A549 (cell line): Measurements from ENCODE around the gene ANKRD17. TPM values are rescaled to one million over a fixed set of nuclear protein-coding genes. Genes with fewer than 3 reads are reported as not detected.
A peak's percentile ranks its signal among the peaks of the same experiment; 100 is the strongest.

Source experiments
- ATAC-seq, 2 experiments: fragments of 200-7000 bp in 1 of 2; fragments of >200 bp in 1 of 2; cut with Nextera tagmentation in 1 of 2; cut with Tn5 transposase in 1 of 2; 3 replicates each; pipeline versions ENCODE4 v1.8.0 to v1.9.1; 2018 to 2020; ENCODE audit warnings: mild to moderate bottlenecking in 1 of 2, moderate library complexity in 1 of 2
- CTCF ChIA-PET: fragments of 300-600 bp; sonication (Branson Sonifier 250); formaldehyde crosslinking; extraction: SDS; loops from one replicate; lab custom pipeline; 2021; ENCODE audit warnings: antibody characterized with exemption, inconsistent platforms; lab: Yijun Ruan, JAX
- POLR2A ChIA-PET: fragments of 350-600 bp; formaldehyde crosslinking; extraction: SDS; loops from one replicate; lab custom pipeline; 2021; ENCODE audit warnings: antibody characterized with exemption, inconsistent platforms; lab: Yijun Ruan, JAX
- DNase-seq, 2 experiments: peaks; one replicate each; pipeline versions ENCODE4 v3.0.0 to v3.0.0-alpha.2; 2011 to 2016; ENCODE audit warnings: low read depth in 1 of 2, low spot score in 1 of 2
- FAIRE-seq: peaks from 2 replicates; lab custom pipeline; 2011; peaks lifted over from hg19 to GRCh38; lab: Jason Lieb, UNC
- H3K27ac ChIP-seq, 2 experiments: fragments of >200 bp; sonication (Bioruptor Twin); formaldehyde crosslinking; 3 replicates each; pipeline ENCODE4 v1.5.1; 2016 to 2017
- H3K4me1 ChIP-seq: fragments of >200 bp; sonication (Bioruptor Twin); formaldehyde crosslinking; 3 replicates; pipeline ENCODE4 v1.6.1; 2016
- H3K4me2 ChIP-seq: fragments of >200 bp; sonication (Bioruptor Twin); formaldehyde crosslinking; 3 replicates; pipeline ENCODE4 v1.6.1; 2016
- H3K4me3 ChIP-seq: fragments of >200 bp; sonication (Bioruptor Twin); formaldehyde crosslinking; 3 replicates; pipeline ENCODE4 v1.5.1; 2016
- H3K9me3 ChIP-seq: fragments of >200 bp; sonication (Bioruptor Twin); formaldehyde crosslinking; 3 replicates; pipeline ENCODE4 v1.6.1; 2016
- EHMT2 ChIP-seq: fragments of 200-600 bp; sonication (generic); IDR thresholded peaks from 2 replicates; pipeline ENCODE4 v1.6.1; 2016; ENCODE audit warnings: antibody characterized with exemption, low read depth, mild to moderate bottlenecking, moderate library complexity
- FOSL2 ChIP-seq, 2 experiments: fragments of 450-650 bp in 1 of 2; fragments of >200 bp in 1 of 2; sonication (Bioruptor Twin) in 1 of 2; formaldehyde crosslinking; IDR thresholded peaks; 2 replicates each; pipeline versions ENCODE4 v1.5.0 to v1.6.1; 2016 to 2020; ENCODE audit warnings: mild to moderate bottlenecking in 1 of 2, moderate library complexity in 1 of 2
- HDAC2 ChIP-seq: fragments of 200-600 bp; sonication (generic); IDR thresholded peaks from 2 replicates; pipeline ENCODE4 v1.6.1; 2016
- HOXA7 ChIP-seq: fragments of 250-450 bp; sonication (Bioruptor Pico); IDR thresholded peaks from 2 replicates; pipeline ENCODE4 v1.5.0; 2020; ENCODE audit warnings: mild to moderate bottlenecking, moderate library complexity
- HOXB13 ChIP-seq: fragments of 250-450 bp; sonication (Bioruptor Pico); IDR thresholded peaks from 2 replicates; pipeline ENCODE4 v1.5.0; 2020; ENCODE audit warnings: low read depth, mild to moderate bottlenecking, moderate library complexity
- JUNB ChIP-seq: fragments of >200 bp; sonication (Bioruptor Twin); formaldehyde crosslinking; IDR thresholded peaks from 2 replicates; pipeline ENCODE4 v1.6.1; 2016
- MAFK ChIP-seq: fragments of 450-650 bp; IDR thresholded peaks from 2 replicates; pipeline ENCODE4 v1.6.1; 2014; ENCODE audit not compliant: partially characterized antibody
- MYC ChIP-seq: IDR thresholded peaks from 2 replicates; pipeline ENCODE4 v1.6.1; 2012; ENCODE audit warnings: mild to moderate bottlenecking, inconsistent platforms, low read length, improper control_type of control experiment, borderline replicate concordance
- NPAS2 ChIP-seq: fragments of 250-450 bp; sonication (Bioruptor Pico); IDR thresholded peaks from 2 replicates; pipeline ENCODE4 v1.8.0; 2022; ENCODE audit warnings: mild to moderate bottlenecking, moderate library complexity, borderline replicate concordance
- POLR2AphosphoS2 ChIP-seq: conservative IDR thresholded peaks from 2 replicates; pipeline ENCODE4 v1.6.1; 2012; ENCODE audit warnings: low read length, improper control_type of control experiment, inconsistent platforms
- RFX5 ChIP-seq: fragments of 450-650 bp; IDR thresholded peaks from 2 replicates; pipeline ENCODE4 v1.7.1; 2014; ENCODE audit warnings: antibody characterized with exemption, mild to moderate bottlenecking, moderate library complexity
- RNF2 ChIP-seq: fragments of 200-600 bp; sonication (generic); IDR thresholded peaks from 2 replicates; pipeline ENCODE4 v1.6.1; 2016; ENCODE audit warnings: low read depth, mild to moderate bottlenecking, antibody characterized with exemption, moderate library complexity, borderline replicate concordance
- SMC3 ChIP-seq: fragments of >200 bp; sonication (Bioruptor Twin); formaldehyde crosslinking; IDR thresholded peaks from 3 replicates; pipeline ENCODE4 v1.6.1; 2018; ENCODE audit warnings: inconsistent platforms
- TFCP2L1 ChIP-seq: fragments of 250-450 bp; sonication (Bioruptor Pico); IDR thresholded peaks from 2 replicates; pipeline ENCODE4 v1.5.0; 2021; ENCODE audit warnings: mild to moderate bottlenecking
- ZC3H11A ChIP-seq: fragments of 450-650 bp; IDR thresholded peaks from 2 replicates; pipeline ENCODE4 v1.6.1; 2014; ENCODE audit warnings: antibody characterized with exemption, mild to moderate bottlenecking
- ZFP36 ChIP-seq: fragments of 450-650 bp; IDR thresholded peaks from 2 replicates; pipeline ENCODE4 v1.6.1; 2014; ENCODE audit warnings: borderline replicate concordance; ENCODE audit not compliant: partially characterized antibody
- WGBS: methylation state at CpG from one replicate; pipeline ENCODE4 v1.1.6; 2017; ENCODE audit errors: missing lambda C conversion rate; 5-methylcytosine and 5-hydroxymethylcytosine counted together
- polyA plus RNA-seq, 4 experiments: library from polyadenylated mRNA; depleted of rRNA in 3 of 4; stranded (reverse); fragments of >200 nt; fragmentation: RNase III in 1 of 4; extraction: RNeasy Plus Mini Kit Qiagen cat#74134 plus additional on column Dnase treatment in 1 of 4; gene quantifications; 2 replicates in 3 of 4; 3 replicates in 1 of 4; pipeline ENCODE4 v1.2.3, GENCODE V29; 2011 to 2017
- TF ChIP-seq, protein P1 (sequence below): fragments of >200 bp; sonication (Bioruptor Twin); formaldehyde crosslinking; IDR thresholded peaks from 2 replicates; pipeline ENCODE4 v1.6.1; 2016
- TF ChIP-seq, protein P2 (sequence below): fragments of 450-650 bp; IDR thresholded peaks from 2 replicates; pipeline ENCODE4 v1.6.1; 2014; ENCODE audit warnings: antibody characterized with exemption
- TF ChIP-seq, protein P3 (sequence below): IDR thresholded peaks from 2 replicates; pipeline ENCODE4 v1.6.1; 2012
- TF ChIP-seq, protein P4 (sequence below): IDR thresholded peaks from 2 replicates; pipeline ENCODE4 v1.6.1; 2012; ENCODE audit warnings: low read depth, borderline replicate concordance
- TF ChIP-seq, protein P5 (sequence below): fragments of 150-350 bp; IDR thresholded peaks from 2 replicates; pipeline ENCODE4 v1.6.1; 2014; ENCODE audit warnings: low read depth, mild to moderate bottlenecking, low read length
- TF ChIP-seq, protein P6 (sequence below): fragments of 200-600 bp; sonication (generic); IDR thresholded peaks from 2 replicates; pipeline ENCODE4 v1.6.1; 2016; ENCODE audit warnings: antibody characterized with exemption, mild to moderate bottlenecking, moderate library complexity

Gene ANKRD17
- polyA plus RNA-seq, 2 of the 4 experiments (the other 2 are of a cell fraction), result 18.1 to 43.5 TPM

DNA sequence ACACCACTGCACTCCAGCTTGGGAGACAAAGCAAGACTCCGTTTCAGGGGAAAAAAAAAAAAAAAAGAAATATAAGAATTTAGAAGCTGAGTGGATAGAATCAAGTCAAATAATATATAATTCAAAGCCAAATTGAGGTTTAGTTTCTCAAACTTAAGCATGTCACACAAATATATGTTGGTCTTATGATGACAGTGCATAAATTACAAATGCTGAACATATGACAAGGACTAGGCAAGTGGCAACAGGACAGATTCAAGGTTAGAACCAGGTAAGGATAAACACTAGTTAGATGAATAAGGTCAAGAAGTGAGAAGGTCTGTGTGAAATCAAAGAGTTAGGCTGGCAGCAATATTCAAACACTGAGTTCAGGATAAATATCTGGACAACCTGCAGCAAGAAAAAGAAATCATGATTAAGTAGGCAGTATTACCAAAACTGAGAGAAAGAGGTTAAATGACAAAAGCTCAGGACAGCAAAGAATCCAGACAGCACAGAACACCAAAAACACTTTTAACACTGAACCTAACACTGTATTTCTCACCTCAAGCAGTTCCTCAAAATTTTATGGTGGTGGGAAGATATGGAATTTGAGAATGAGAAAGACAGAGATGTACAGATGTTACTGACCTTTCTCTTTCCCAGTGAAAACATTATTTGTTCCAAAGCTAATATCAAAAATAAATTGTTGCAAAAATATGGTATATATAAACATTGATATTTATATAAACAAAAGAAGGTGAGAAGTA lies 45.4 kb downstream of the ANKRD17 start:
- H3K27ac ChIP-seq, result no peak overlapping the region
- ChIA-PET POLR2A (no interaction called here), CTCF (no interaction called here)
- FAIRE-seq (no peak), DNase-seq (no peak), ATAC-seq (no peak)
- no peaks in the 10 kb centered on the region for H3K9me3 ChIP-seq
- H3K4me2 ChIP-seq, result no peak overlapping the region
- H3K4me1 ChIP-seq, result peaks cover 13% of the 10 kb centered on the region
- H3K4me3 ChIP-seq, result no peak overlapping the region
- peak; percentile 74 for TF ChIP-seq MAFK
- TF ChIP-seq HOXB13 (CRISPR knock-in tag), result no peak
- 100% methylated on average over 1 of the region's 1 CpG for WGBS

DNA sequence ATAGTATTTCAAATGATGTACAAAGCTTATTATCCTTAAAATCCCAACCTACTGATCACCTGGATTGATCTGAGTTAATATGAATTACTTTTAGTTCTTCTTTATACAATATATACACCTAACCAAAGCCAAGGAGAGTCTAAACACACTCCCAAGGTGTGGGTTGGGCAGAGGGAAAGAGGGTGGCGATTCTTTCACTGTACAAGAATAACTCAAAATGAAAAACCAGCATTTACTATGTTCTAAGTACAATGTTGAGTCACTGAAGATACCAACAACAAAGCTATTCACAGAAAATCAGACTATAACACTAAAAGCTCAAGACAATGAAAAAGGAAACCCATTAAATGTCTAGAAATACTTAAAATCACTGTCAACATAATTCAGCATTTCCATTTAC lies 46.6 kb downstream of the ANKRD17 start:
- Histone ChIP-seq H3K9me3 (no peaks in the 10 kb centered on the region), H3K4me1 (peaks cover 13% of the 10 kb centered on the region), H3K4me3 (no peak overlapping the region), H3K4me2 (no peak overlapping the region), H3K27ac (no peak overlapping the region)
- FAIRE-seq (no peak), DNase-seq (no peak), ATAC-seq (no peak)
- ChIA-PET POLR2A (no interaction called here), CTCF (no interaction called here)
- 100% methylated on average over 1 of the region's 1 CpG for WGBS
- no peak for TF ChIP-seq TFCP2L1 (CRISPR knock-in tag)
- no peak for TF ChIP-seq NPAS2 (CRISPR knock-in tag)
- TF ChIP-seq RNF2, result no peak
- TF ChIP-seq EHMT2, result no peak

DNA sequence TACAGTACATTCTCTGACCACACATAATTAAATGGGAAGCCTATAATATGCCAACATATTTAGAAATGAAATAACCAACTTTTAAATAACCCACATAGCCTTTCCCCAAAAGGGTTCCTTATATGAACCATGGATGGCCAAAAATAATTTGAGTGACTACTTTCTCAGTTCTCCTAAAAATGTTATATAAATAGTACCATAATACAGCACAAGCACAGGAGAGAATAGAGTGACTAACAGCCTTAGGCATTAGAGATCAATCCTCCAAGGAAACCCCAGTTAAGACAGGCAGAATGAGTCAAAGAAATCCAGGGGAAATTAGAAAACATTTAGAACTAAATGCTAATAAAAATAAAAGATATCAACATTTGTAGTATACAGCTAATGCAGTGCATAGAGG lies 50.2 kb downstream of the ANKRD17 start:
- TF ChIP-seq RFX5, result no peak
- no peak for TF ChIP-seq SMC3
- no peak for TF ChIP-seq FOSL2 (IDR thresholded peaks at IDR 0.05)
- TF ChIP-seq FOSL2 (CRISPR knock-in tag; IDR thresholded peaks at IDR 0.05), result no peak
- no peak for TF ChIP-seq HDAC2
- TF ChIP-seq, protein P1, sequence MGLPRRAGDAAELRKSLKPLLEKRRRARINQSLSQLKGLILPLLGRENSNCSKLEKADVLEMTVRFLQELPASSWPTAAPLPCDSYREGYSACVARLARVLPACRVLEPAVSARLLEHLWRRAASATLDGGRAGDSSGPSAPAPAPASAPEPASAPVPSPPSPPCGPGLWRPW, result no peak
- no peak for TF ChIP-seq HOXA7 (CRISPR knock-in tag)
- TF ChIP-seq, all 56 proteins: peak for 0
- no peak overlapping the region for H3K4me3 ChIP-seq
- H3K4me1 ChIP-seq, result 0 out of 3 replicates have a peak, but pooled peaks cover 3% of the 10 kb centered on the region
- H3K9me3 ChIP-seq, result no peaks in the 10 kb centered on the region
- DNase-seq, result no peak
- ChIA-PET CTCF (no interaction called here), POLR2A (interaction anchor here (0.7 kb wide), 1 partner anchor 11 kb away, joined by 3 read pairs; no protein-coding TSS in a partner anchor)
- ATAC-seq, result no peak
- H3K27ac ChIP-seq, result no peak overlapping the region
- no peak overlapping the region for H3K4me2 ChIP-seq
- FAIRE-seq, result no peak

DNA sequence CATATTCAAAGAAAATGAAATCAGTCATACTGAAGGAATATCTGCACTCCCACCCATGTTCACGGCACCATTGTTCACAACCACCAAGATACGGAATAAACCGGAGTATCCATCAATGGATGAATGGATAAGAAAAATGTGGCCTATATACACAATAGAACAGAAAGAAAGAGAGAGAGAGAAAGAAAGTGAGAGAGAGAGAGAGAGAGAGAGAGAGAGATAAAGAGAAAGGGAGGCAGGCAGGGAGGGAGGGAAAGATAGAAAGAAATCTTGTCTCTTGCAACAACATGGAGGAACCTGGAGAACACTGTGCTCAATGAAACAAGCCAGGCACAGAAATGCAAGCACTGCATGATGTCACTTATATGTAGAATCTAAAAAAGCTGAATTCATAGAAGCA lies 52.4 kb downstream of the ANKRD17 start:
- no peak overlapping the region for H3K4me3 ChIP-seq
- TF ChIP-seq FOSL2 (IDR thresholded peaks at IDR 0.05) (no peak), FOSL2 (CRISPR knock-in tag; IDR thresholded peaks at IDR 0.05) (no peak), POLR2AphosphoS2 (no peak), JUNB (no peak), ZC3H11A (no peak), ZFP36 (no peak), MYC (no peak)
- TF ChIP-seq, protein P2, sequence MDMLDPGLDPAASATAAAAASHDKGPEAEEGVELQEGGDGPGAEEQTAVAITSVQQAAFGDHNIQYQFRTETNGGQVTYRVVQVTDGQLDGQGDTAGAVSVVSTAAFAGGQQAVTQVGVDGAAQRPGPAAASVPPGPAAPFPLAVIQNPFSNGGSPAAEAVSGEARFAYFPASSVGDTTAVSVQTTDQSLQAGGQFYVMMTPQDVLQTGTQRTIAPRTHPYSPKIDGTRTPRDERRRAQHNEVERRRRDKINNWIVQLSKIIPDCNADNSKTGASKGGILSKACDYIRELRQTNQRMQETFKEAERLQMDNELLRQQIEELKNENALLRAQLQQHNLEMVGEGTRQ, result no peak
- TF ChIP-seq, protein P3, sequence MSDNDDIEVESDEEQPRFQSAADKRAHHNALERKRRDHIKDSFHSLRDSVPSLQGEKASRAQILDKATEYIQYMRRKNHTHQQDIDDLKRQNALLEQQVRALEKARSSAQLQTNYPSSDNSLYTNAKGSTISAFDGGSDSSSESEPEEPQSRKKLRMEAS, result no peak
- TF ChIP-seq, protein P4, sequence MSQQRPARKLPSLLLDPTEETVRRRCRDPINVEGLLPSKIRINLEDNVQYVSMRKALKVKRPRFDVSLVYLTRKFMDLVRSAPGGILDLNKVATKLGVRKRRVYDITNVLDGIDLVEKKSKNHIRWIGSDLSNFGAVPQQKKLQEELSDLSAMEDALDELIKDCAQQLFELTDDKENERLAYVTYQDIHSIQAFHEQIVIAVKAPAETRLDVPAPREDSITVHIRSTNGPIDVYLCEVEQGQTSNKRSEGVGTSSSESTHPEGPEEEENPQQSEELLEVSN, result no peak
- TF ChIP-seq, protein P5, sequence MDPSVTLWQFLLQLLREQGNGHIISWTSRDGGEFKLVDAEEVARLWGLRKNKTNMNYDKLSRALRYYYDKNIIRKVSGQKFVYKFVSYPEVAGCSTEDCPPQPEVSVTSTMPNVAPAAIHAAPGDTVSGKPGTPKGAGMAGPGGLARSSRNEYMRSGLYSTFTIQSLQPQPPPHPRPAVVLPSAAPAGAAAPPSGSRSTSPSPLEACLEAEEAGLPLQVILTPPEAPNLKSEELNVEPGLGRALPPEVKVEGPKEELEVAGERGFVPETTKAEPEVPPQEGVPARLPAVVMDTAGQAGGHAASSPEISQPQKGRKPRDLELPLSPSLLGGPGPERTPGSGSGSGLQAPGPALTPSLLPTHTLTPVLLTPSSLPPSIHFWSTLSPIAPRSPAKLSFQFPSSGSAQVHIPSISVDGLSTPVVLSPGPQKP, result no peak
- TF ChIP-seq, protein P6, sequence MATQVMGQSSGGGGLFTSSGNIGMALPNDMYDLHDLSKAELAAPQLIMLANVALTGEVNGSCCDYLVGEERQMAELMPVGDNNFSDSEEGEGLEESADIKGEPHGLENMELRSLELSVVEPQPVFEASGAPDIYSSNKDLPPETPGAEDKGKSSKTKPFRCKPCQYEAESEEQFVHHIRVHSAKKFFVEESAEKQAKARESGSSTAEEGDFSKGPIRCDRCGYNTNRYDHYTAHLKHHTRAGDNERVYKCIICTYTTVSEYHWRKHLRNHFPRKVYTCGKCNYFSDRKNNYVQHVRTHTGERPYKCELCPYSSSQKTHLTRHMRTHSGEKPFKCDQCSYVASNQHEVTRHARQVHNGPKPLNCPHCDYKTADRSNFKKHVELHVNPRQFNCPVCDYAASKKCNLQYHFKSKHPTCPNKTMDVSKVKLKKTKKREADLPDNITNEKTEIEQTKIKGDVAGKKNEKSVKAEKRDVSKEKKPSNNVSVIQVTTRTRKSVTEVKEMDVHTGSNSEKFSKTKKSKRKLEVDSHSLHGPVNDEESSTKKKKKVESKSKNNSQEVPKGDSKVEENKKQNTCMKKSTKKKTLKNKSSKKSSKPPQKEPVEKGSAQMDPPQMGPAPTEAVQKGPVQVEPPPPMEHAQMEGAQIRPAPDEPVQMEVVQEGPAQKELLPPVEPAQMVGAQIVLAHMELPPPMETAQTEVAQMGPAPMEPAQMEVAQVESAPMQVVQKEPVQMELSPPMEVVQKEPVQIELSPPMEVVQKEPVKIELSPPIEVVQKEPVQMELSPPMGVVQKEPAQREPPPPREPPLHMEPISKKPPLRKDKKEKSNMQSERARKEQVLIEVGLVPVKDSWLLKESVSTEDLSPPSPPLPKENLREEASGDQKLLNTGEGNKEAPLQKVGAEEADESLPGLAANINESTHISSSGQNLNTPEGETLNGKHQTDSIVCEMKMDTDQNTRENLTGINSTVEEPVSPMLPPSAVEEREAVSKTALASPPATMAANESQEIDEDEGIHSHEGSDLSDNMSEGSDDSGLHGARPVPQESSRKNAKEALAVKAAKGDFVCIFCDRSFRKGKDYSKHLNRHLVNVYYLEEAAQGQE, result no peak
- no peak for ATAC-seq
- 94% methylated on average over 3 of the region's 3 CpGs for WGBS
- no peak overlapping the region for H3K27ac ChIP-seq
- ChIA-PET CTCF (no interaction called here), POLR2A (no interaction called here)
- no peak overlapping the region for H3K4me2 ChIP-seq
- no peaks in the 10 kb centered on the region for H3K9me3 ChIP-seq
- H3K4me1 ChIP-seq, result 0 out of 3 replicates have a peak, but pooled peaks cover 3% of the 10 kb centered on the region
- no peak for FAIRE-seq
- no peak for DNase-seq
